ENCODE measurements around the gene ADAMTS12.

The ADAMTS12 gene

GRCh38 chr5:33763435-33763834, 128.4 kb downstream of the ADAMTS12 start:
- TF ChIP-seq CTCF (IDR thresholded peaks at IDR 0.05; ENCODE audit: extremely low read depth, missing control alignments) = no peak
- no peak for DNase-seq (ENCODE audit: low spot score)

- TF ChIP-seq CTCF (IDR thresholded peaks at IDR 0.05; ENCODE audit: extremely low read depth, missing control alignments) = no peak
- no peak for DNase-seq (ENCODE audit: low spot score)
Measured at GRCh38 chr5:33762859-33763258, 128.9 kb downstream of the ADAMTS12 start.

GRCh38 chr5:33761139-33761538, 130.7 kb downstream of the ADAMTS12 start:
- no peak for TF ChIP-seq CTCF (IDR thresholded peaks at IDR 0.05; ENCODE audit: extremely low read depth, missing control alignments)
- no peak for DNase-seq (ENCODE audit: low spot score)

- no peak for TF ChIP-seq CTCF (IDR thresholded peaks at IDR 0.05; ENCODE audit: extremely low read depth, missing control alignments)
- DNase-seq (ENCODE audit: low spot score) = no peak
Measured at GRCh38 chr5:33758737-33759136, 133.1 kb downstream of the ADAMTS12 start.

- no peak for DNase-seq (ENCODE audit: low spot score)
- no peak for TF ChIP-seq CTCF (IDR thresholded peaks at IDR 0.05; ENCODE audit: extremely low read depth, missing control alignments)
Measured at GRCh38 chr5:33756491-33756890, 135.3 kb downstream of the ADAMTS12 start.

- no peak for TF ChIP-seq CTCF (IDR thresholded peaks at IDR 0.05; ENCODE audit: extremely low read depth, missing control alignments)
- DNase-seq (ENCODE audit: low spot score) = no peak
Measured at GRCh38 chr5:33755231-33755630, 136.6 kb downstream of the ADAMTS12 start.

- DNase-seq (ENCODE audit: low spot score) = no peak
- no peak for TF ChIP-seq CTCF (IDR thresholded peaks at IDR 0.05; ENCODE audit: extremely low read depth, missing control alignments)
Measured at GRCh38 chr5:33753704-33754103, 138.1 kb downstream of the ADAMTS12 start.
